ENCODE results near the gene CEMIP. TPM values are rescaled to one million over a fixed set of nuclear protein-coding genes. Genes with fewer than 3 reads are reported as not detected.

Gene CEMIP
- total RNA-seq, 4 donors from 2014 or later = 0.04 TPM; not detected in 3

- peaks cover 26 to 37% of the 10 kb centered on the region in 2 donors for H3K4me1 ChIP-seq
- intact Hi-C loops (cut with DNase I; ENCODE audit: low total_unique reads) (loop anchor here (10.0 kb wide), 1 partner anchor 293 kb away; the partner anchor contains the start of gene ABHD17C), in situ Hi-C loops (cut with MboI; ENCODE audit: low sequenced_read_pairs in 4 of 4) (loop anchor here in 1 of 4 donors (25.0 kb wide), 1 partner anchor 274 kb away; no protein-coding TSS in a partner anchor)
- ATAC-seq = no peak
- TF ChIP-seq CTCF (IDR thresholded peaks at IDR 0.05 in 4 of 5, conservative IDR thresholded peaks at IDR 0.05 in 1 of 5) = no peak
- no peak for TF ChIP-seq POLR2A (IDR thresholded peaks at IDR 0.05)
- H3K36me3 ChIP-seq = no peaks in the 10 kb centered on the region
- H3K27ac ChIP-seq = peak overlapping the region in 2 of 4 donors; percentile 6 to 87
- H3K9me3 ChIP-seq = no peaks in the 10 kb centered on the region
- DNase-seq = no peak
- H3K27me3 ChIP-seq = no peaks in the 10 kb centered on the region
- peak overlapping the region; percentile 73 to 93 (median 91) for H3K4me3 ChIP-seq
Measured at GRCh38 chr15:80988148-80988796, 209.1 kb downstream of the CEMIP start.

GRCh38 chr15:80989081-80989517 is 209.9 kb downstream of the CEMIP start:
- in situ Hi-C loops (cut with MboI; ENCODE audit: low sequenced_read_pairs in 4 of 4) (loop anchor here in 1 of 4 donors (25.0 kb wide), 1 partner anchor 273 kb away; no protein-coding TSS in a partner anchor), intact Hi-C loops (cut with DNase I; ENCODE audit: low total_unique reads) (loop anchor here (10.0 kb wide), 1 partner anchor 294 kb away; the partner anchor contains the start of gene ABHD17C)
- no peaks in the 10 kb centered on the region for H3K9me3 ChIP-seq
- DNase-seq (no peak), ATAC-seq (peak in 1 of 2 donors; percentile 19)
- no peaks in the 10 kb centered on the region for H3K36me3 ChIP-seq
- H3K27ac ChIP-seq = peak overlapping the region; percentile 87 to 91 (median 88)
- no peaks in the 10 kb centered on the region for H3K27me3 ChIP-seq
- TF ChIP-seq CTCF (IDR thresholded peaks at IDR 0.05 in 4 of 5, conservative IDR thresholded peaks at IDR 0.05 in 1 of 5) (no peak), POLR2A (IDR thresholded peaks at IDR 0.05) (no peak)
- peaks cover 26 to 37% of the 10 kb centered on the region in 2 donors for H3K4me1 ChIP-seq
- peak overlapping the region; percentile 73 to 93 (median 91) for H3K4me3 ChIP-seq

GRCh38 chr15:80989518-80990478 is 210.6 kb downstream of the CEMIP start, which contains the start of gene MESD:
MESD (minus strand) TSS chr15:80989819; CDS start chr15:80989791, 28 bp downstream.
- TF ChIP-seq POLR2A (IDR thresholded peaks at IDR 0.05) (peak; percentile 82 to 85), CTCF (IDR thresholded peaks at IDR 0.05 in 4 of 5, conservative IDR thresholded peaks at IDR 0.05 in 1 of 5) (no peak)
- no peaks in the 10 kb centered on the region for H3K27me3 ChIP-seq
- H3K9me3 ChIP-seq = no peaks in the 10 kb centered on the region
- H3K4me1 ChIP-seq = peaks cover 26 to 37% of the 10 kb centered on the region in 2 donors
- H3K4me3 ChIP-seq = peak within 1 kb of the TSS; percentile 73 to 93 (median 91)
- ATAC-seq (peak; percentile 95), DNase-seq (peak; percentile 96)
- intact Hi-C loops (cut with DNase I; ENCODE audit: low total_unique reads) (loop anchor here (10.0 kb wide), 1 partner anchor 295 kb away; the partner anchor contains the start of gene ABHD17C), in situ Hi-C loops (cut with MboI; ENCODE audit: low sequenced_read_pairs in 4 of 4) (loop anchor here in 3 of 4 donors (10.0 to 25.0 kb wide), 3 partner anchors 115 to 275 kb away; no protein-coding TSS in a partner anchor)
- H3K27ac ChIP-seq = peak within 1 kb of the TSS; percentile 87 to 91 (median 88)
- no peaks in the 10 kb centered on the region for H3K36me3 ChIP-seq

GRCh38 chr15:80990955-80991354 is 211.8 kb downstream of the CEMIP start:
- no peaks in the 10 kb centered on the region for H3K27me3 ChIP-seq
- no peaks in the 10 kb centered on the region for H3K9me3 ChIP-seq
- peaks cover 26 to 37% of the 10 kb centered on the region in 2 donors for H3K4me1 ChIP-seq
- DNase-seq (no peak), ATAC-seq (no peak)
- in situ Hi-C loops (cut with MboI; ENCODE audit: low sequenced_read_pairs in 4 of 4) = loop anchor here in 3 of 4 donors (10.0 to 25.0 kb wide), 3 partner anchors 114 to 274 kb away; no protein-coding TSS in a partner anchor
- TF ChIP-seq POLR2A (IDR thresholded peaks at IDR 0.05) (no peak), CTCF (IDR thresholded peaks at IDR 0.05 in 4 of 5, conservative IDR thresholded peaks at IDR 0.05 in 1 of 5) (no peak)
- peak overlapping the region; percentile 87 to 91 (median 88) for H3K27ac ChIP-seq
- H3K4me3 ChIP-seq = no peak overlapping the region
- intact Hi-C loops (cut with DNase I; ENCODE audit: low total_unique reads) = no loop called here
- H3K36me3 ChIP-seq = no peaks in the 10 kb centered on the region
